Right lobe of liver (tissue), 4 donors: ENCODE data around the gene SALL3.

Experiments
- POLR2A ChIP-seq: fragments of 450-650 bp; IDR thresholded peaks from one replicate; pipeline ENCODE4 v1.6.1; 2017; ENCODE audit warnings: antibody characterized with exemption, mild to moderate bottlenecking
- TF ChIP-seq, protein P1 (sequence below), 4 donors: fragments of 200-600 bp in 3 of 4; fragments of 450-650 bp in 1 of 4; IDR thresholded peaks; one replicate each; pipeline versions ENCODE4 v1.5.1 to v1.8.0; 2016 to 2022; ENCODE audit warnings: antibody characterized with exemption in 4 of 4, mild to moderate bottlenecking in 2 of 4
- donor health status: DM: no; HTN: no; CAD: no.
- donor health status: DM: no; HTN: no; CAD: no.
- donor health status: DM: no; HTN: yes; CAD: no.

GRCh38 chr18:78994977-78995582 is 15.5 kb downstream of the SALL3 start:
- no peak for TF ChIP-seq POLR2A
- TF ChIP-seq, protein P1, sequence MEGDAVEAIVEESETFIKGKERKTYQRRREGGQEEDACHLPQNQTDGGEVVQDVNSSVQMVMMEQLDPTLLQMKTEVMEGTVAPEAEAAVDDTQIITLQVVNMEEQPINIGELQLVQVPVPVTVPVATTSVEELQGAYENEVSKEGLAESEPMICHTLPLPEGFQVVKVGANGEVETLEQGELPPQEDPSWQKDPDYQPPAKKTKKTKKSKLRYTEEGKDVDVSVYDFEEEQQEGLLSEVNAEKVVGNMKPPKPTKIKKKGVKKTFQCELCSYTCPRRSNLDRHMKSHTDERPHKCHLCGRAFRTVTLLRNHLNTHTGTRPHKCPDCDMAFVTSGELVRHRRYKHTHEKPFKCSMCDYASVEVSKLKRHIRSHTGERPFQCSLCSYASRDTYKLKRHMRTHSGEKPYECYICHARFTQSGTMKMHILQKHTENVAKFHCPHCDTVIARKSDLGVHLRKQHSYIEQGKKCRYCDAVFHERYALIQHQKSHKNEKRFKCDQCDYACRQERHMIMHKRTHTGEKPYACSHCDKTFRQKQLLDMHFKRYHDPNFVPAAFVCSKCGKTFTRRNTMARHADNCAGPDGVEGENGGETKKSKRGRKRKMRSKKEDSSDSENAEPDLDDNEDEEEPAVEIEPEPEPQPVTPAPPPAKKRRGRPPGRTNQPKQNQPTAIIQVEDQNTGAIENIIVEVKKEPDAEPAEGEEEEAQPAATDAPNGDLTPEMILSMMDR (IDR thresholded peaks at IDR 0.05), result no peak
